Loucy (cell line): ENCODE data around the gene CAPNS2.

Experiments used
- EZH2phosphoT487 ChIP-seq: fragments of 200-600 bp; IDR thresholded peaks from 2 replicates; pipeline ENCODE4 v1.6.1; 2018; ENCODE audit warnings: antibody characterized with exemption, mild to moderate bottlenecking, moderate library complexity, borderline replicate concordance
- TF ChIP-seq, protein P1 (sequence below): fragments of 200-600 bp; sonication (generic); conservative IDR thresholded peaks from 2 replicates; pipeline ENCODE4 v1.5.1; 2014; ENCODE audit warnings: mild to moderate bottlenecking, antibody characterized with exemption, low read length

DNA sequence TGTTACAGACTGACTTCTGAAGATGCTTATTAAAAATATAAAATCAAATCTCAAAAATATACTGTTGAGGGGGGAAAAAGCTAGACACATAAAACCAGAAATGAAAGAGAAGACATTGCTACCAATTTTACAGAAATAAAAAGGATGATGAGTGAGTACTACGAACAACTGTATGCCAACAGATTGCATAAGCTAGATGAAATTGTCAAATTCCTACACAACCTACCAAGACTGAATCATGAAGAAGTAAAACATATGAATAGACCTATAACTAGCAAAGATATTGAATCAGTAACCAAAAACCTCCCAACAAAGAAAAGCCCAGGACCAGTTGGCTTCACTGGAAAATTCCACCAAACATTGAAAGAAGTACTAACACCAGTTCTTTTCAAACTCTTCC lies 3.5 kb upstream of the CAPNS2 start:
- TF ChIP-seq, protein P1, sequence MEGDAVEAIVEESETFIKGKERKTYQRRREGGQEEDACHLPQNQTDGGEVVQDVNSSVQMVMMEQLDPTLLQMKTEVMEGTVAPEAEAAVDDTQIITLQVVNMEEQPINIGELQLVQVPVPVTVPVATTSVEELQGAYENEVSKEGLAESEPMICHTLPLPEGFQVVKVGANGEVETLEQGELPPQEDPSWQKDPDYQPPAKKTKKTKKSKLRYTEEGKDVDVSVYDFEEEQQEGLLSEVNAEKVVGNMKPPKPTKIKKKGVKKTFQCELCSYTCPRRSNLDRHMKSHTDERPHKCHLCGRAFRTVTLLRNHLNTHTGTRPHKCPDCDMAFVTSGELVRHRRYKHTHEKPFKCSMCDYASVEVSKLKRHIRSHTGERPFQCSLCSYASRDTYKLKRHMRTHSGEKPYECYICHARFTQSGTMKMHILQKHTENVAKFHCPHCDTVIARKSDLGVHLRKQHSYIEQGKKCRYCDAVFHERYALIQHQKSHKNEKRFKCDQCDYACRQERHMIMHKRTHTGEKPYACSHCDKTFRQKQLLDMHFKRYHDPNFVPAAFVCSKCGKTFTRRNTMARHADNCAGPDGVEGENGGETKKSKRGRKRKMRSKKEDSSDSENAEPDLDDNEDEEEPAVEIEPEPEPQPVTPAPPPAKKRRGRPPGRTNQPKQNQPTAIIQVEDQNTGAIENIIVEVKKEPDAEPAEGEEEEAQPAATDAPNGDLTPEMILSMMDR: no peak
- no peak for TF ChIP-seq EZH2phosphoT487
